ENCODE results near the gene STAG1. TPM values are rescaled to one million over a fixed set of nuclear protein-coding genes. Genes with fewer than 3 reads are reported as not detected.

STAG1 gene
- total and polyA plus RNA-seq, 2 experiments from 2014 or later, result 12.4 to 41.1 TPM

GRCh38 chr3:136427236-136427635 is 324.9 kb downstream of the STAG1 start:
- Histone ChIP-seq H3K4me1 (ENCODE audit: insufficient read depth) (no peaks in the 10 kb centered on the region), H3K79me2 (no peaks in the 10 kb centered on the region), H3K4me3 (no peak overlapping the region), H4K20me1 (ENCODE audit: insufficient read depth, poor library complexity, severe bottlenecking) (no peaks in the 10 kb centered on the region), H3K27me3 (no peaks in the 10 kb centered on the region), H3K9me3 (ENCODE audit: low read depth) (no peaks in the 10 kb centered on the region), H3K36me3 (replicated peaks; ENCODE audit: insufficient read depth, low read depth) (no peaks in the 10 kb centered on the region), H3K9me2 (replicated peaks; ENCODE audit: insufficient read depth) (no peaks in the 10 kb centered on the region), H2AFZ (no peak overlapping the region), H3K4me2 (no peak overlapping the region), H3K27ac (no peak overlapping the region)
- DNase-seq (ENCODE audit: low spot score), result no peak
- TF ChIP-seq EZH2phosphoT487 (IDR thresholded peaks at IDR 0.05; ENCODE audit: low read depth, severe bottlenecking, unreplicated experiment) (no peak), CTCF (IDR thresholded peaks at IDR 0.05; ENCODE audit: poor library complexity) (no peak)

- Histone ChIP-seq H3K9me3 (ENCODE audit: low read depth) (no peaks in the 10 kb centered on the region), H3K4me2 (no peak overlapping the region), H3K27ac (no peak overlapping the region), H3K27me3 (no peaks in the 10 kb centered on the region), H3K4me1 (ENCODE audit: insufficient read depth) (no peaks in the 10 kb centered on the region), H3K4me3 (no peak overlapping the region), H2AFZ (no peak overlapping the region), H3K9me2 (replicated peaks; ENCODE audit: insufficient read depth) (no peaks in the 10 kb centered on the region), H3K36me3 (replicated peaks; ENCODE audit: insufficient read depth, low read depth) (no peaks in the 10 kb centered on the region), H4K20me1 (ENCODE audit: insufficient read depth, poor library complexity, severe bottlenecking) (no peaks in the 10 kb centered on the region), H3K79me2 (no peaks in the 10 kb centered on the region)
- TF ChIP-seq EZH2 (IDR thresholded peaks at IDR 0.05; ENCODE audit: borderline replicate concordance) (no peak), EZH2phosphoT487 (IDR thresholded peaks at IDR 0.05; ENCODE audit: low read depth, severe bottlenecking, unreplicated experiment) (no peak), CTCF (IDR thresholded peaks at IDR 0.05; ENCODE audit: poor library complexity) (no peak)
- DNase-seq (ENCODE audit: low spot score), result no peak
Measured at GRCh38 chr3:136414476-136414875, 337.7 kb downstream of the STAG1 start.

- TF ChIP-seq CTCF (IDR thresholded peaks at IDR 0.05; ENCODE audit: poor library complexity), result no peak
- no peak for TF ChIP-seq EZH2phosphoT487 (IDR thresholded peaks at IDR 0.05; ENCODE audit: low read depth, severe bottlenecking, unreplicated experiment)
- no peak for TF ChIP-seq EZH2 (IDR thresholded peaks at IDR 0.05; ENCODE audit: borderline replicate concordance)
- Histone ChIP-seq H3K4me2 (no peak overlapping the region), H3K27me3 (no peaks in the 10 kb centered on the region), H2AFZ (no peak overlapping the region), H3K36me3 (replicated peaks; ENCODE audit: insufficient read depth, low read depth) (no peaks in the 10 kb centered on the region), H4K20me1 (ENCODE audit: insufficient read depth, poor library complexity, severe bottlenecking) (no peaks in the 10 kb centered on the region), H3K27ac (no peak overlapping the region), H3K4me3 (no peak overlapping the region), H3K79me2 (no peaks in the 10 kb centered on the region), H3K9me2 (replicated peaks; ENCODE audit: insufficient read depth) (no peaks in the 10 kb centered on the region), H3K4me1 (ENCODE audit: insufficient read depth) (no peaks in the 10 kb centered on the region), H3K9me3 (ENCODE audit: low read depth) (no peaks in the 10 kb centered on the region)
- 79% methylated on average over 4 of the region's 4 CpGs for WGBS (ENCODE audit: low lambda C conversion rate, missing lambda C conversion rate)
- no peak for DNase-seq (ENCODE audit: low spot score)
Measured at GRCh38 chr3:136412307-136412706, 339.9 kb downstream of the STAG1 start.

- H3K4me1 ChIP-seq (ENCODE audit: insufficient read depth), result no peaks in the 10 kb centered on the region
- TF ChIP-seq EZH2phosphoT487 (IDR thresholded peaks at IDR 0.05; ENCODE audit: low read depth, severe bottlenecking, unreplicated experiment) (no peak), EZH2 (IDR thresholded peaks at IDR 0.05; ENCODE audit: borderline replicate concordance) (no peak), CTCF (IDR thresholded peaks at IDR 0.05; ENCODE audit: poor library complexity) (no peak)
- H3K4me2 ChIP-seq, result no peak overlapping the region
- H3K9me3 ChIP-seq (ENCODE audit: low read depth), result no peaks in the 10 kb centered on the region
- H4K20me1 ChIP-seq (ENCODE audit: insufficient read depth, poor library complexity, severe bottlenecking), result no peaks in the 10 kb centered on the region
- WGBS (ENCODE audit: low lambda C conversion rate, missing lambda C conversion rate), result 99% methylated on average over 3 of the region's 3 CpGs
- DNase-seq (ENCODE audit: low spot score), result no peak
- no peak overlapping the region for H3K27ac ChIP-seq
- no peaks in the 10 kb centered on the region for H3K36me3 ChIP-seq (replicated peaks; ENCODE audit: insufficient read depth, low read depth)
- no peak overlapping the region for H2AFZ ChIP-seq
- no peaks in the 10 kb centered on the region for H3K9me2 ChIP-seq (replicated peaks; ENCODE audit: insufficient read depth)
- no peaks in the 10 kb centered on the region for H3K27me3 ChIP-seq
- no peak overlapping the region for H3K4me3 ChIP-seq
- H3K79me2 ChIP-seq, result no peaks in the 10 kb centered on the region
Measured at GRCh38 chr3:136409549-136409948, 342.6 kb downstream of the STAG1 start.

Measured in hepatocyte (in vitro differentiated cells).